ENCODE measurements around the gene GMDS. TPM values are rescaled to one million over a fixed set of nuclear protein-coding genes. Genes with fewer than 3 reads are reported as not detected.
A peak's percentile ranks its signal among the peaks of the same experiment; 100 is the strongest.

The GMDS gene
- total and polyA plus RNA-seq, 2 of the 13 experiments (the other 11 are each of a cell fraction or from before 2014, with no cell fraction given) = 64.4 to 112 TPM

GRCh38 chr6:2245877-2246863 is 765 bp upstream of the GMDS start (continued):
- TF ChIP-seq ZBTB44 (CRISPR knock-in tag; IDR thresholded peaks at IDR 0.05) (no peak), GATAD2A (CRISPR knock-in tag; IDR thresholded peaks at IDR 0.05) (peak; percentile 80; the same call in 1 of the 2 replicates), RBM39 (IDR thresholded peaks at IDR 0.05; ENCODE audit: low read depth, low read length, poor library complexity, severe bottlenecking) (no peak), NKX3-1 (CRISPR knock-in tag; IDR thresholded peaks at IDR 0.05) (no peak; the same call in 1 of the 2 replicates), NFATC3 (CRISPR knock-in tag; IDR thresholded peaks at IDR 0.05) (0 out of 2 replicates have a peak, but pooled peaks have one; percentile 72), RFXAP (CRISPR knock-in tag; IDR thresholded peaks at IDR 0.05; ENCODE audit: borderline replicate concordance) (no peak; the same call in 1 of the 2 replicates), EHMT2 (IDR thresholded peaks at IDR 0.05; ENCODE audit: borderline replicate concordance, low read depth, low read length) (no peak), ZBTB3 (CRISPR knock-in tag; IDR thresholded peaks at IDR 0.05; ENCODE audit: borderline replicate concordance, low read depth) (no peak), ZNF160 (CRISPR knock-in tag; IDR thresholded peaks at IDR 0.05) (no peak), ZMYM3 (CRISPR knock-in tag; IDR thresholded peaks at IDR 0.05) (peak; percentile 59; the same call in 1 of the 2 replicates), CHD4 (IDR thresholded peaks at IDR 0.05; ENCODE audit: borderline replicate concordance, low read length) (peak; percentile 65; the same call in 1 of the 2 replicates), MLLT10 (CRISPR knock-in tag; IDR thresholded peaks at IDR 0.05) (no peak), ZNF570 (CRISPR knock-in tag; IDR thresholded peaks at IDR 0.05; ENCODE audit: borderline replicate concordance) (no peak), TRIM24 (CRISPR knock-in tag; IDR thresholded peaks at IDR 0.05) (no peak), TCF7 (IDR thresholded peaks at IDR 0.05; ENCODE audit: low read depth) (peak; percentile 63), RXRB (CRISPR knock-in tag; IDR thresholded peaks at IDR 0.05; ENCODE audit: borderline replicate concordance) (peak; percentile 71), MTERF4 (CRISPR knock-in tag; IDR thresholded peaks at IDR 0.05) (no peak), ELF1 (CRISPR knock-in tag; IDR thresholded peaks at IDR 0.05) (no peak), BRCA1 (CRISPR knock-in tag; IDR thresholded peaks at IDR 0.05) (no peak), NR2F1 (CRISPR knock-in tag; IDR thresholded peaks at IDR 0.05) (peak; percentile 43 to 80), IKZF1 (IDR thresholded peaks at IDR 0.05) (no peak), ZNF207 (IDR thresholded peaks at IDR 0.05; ENCODE audit: borderline replicate concordance) (no peak), NFIC (IDR thresholded peaks at IDR 0.05; ENCODE audit: low read length) (peak; percentile 95), SP2 (CRISPR knock-in tag; IDR thresholded peaks at IDR 0.05) (peak; percentile 35; the same call in 1 of the 2 replicates), KLF13 (CRISPR knock-in tag; IDR thresholded peaks at IDR 0.05) (peak; percentile 79; the same call in 1 of the 2 replicates), ZNF841 (CRISPR knock-in tag; IDR thresholded peaks at IDR 0.05; ENCODE audit: borderline replicate concordance) (no peak)
